ENCODE measurements around the gene TLCD3B. TPM values are rescaled to one million over a fixed set of nuclear protein-coding genes. Genes with fewer than 3 reads are reported as not detected.

The TLCD3B gene
- total RNA-seq, 8 experiments from 2014 or later = 0.56 to 27.1 (median 10.3) TPM

GRCh38 chr16:30006659-30007377 is 24.3 kb downstream of the TLCD3B start:
- H3K4me1 ChIP-seq (replicated peaks in 1 of 2) = peaks cover 13 to 17% of the 10 kb centered on the region in 2 donors
- whole genome bisulfite sequencing, 10 experiments = 98% methylated on average over 6 of the region's 34 CpGs; no CpG with 5 or more reads in 9 of the 10 experiments
- in situ Hi-C loops (cut with MboI; ENCODE audit: low pct_unique_long_range_greater_than_20kb in 2 of 9, low sequenced_read_pairs in 9 of 9, unreplicated experiment in 9 of 9) = loop anchor here in 4 of 9 experiments (25.0 kb wide), 2 partner anchors 170 to 195 kb away; partner anchors contain the start of genes MAZ (in 3 of the 4), MVP (in 3 of the 4), PAGR1 (in 3 of the 4) and PRRT2 (in 3 of the 4)
- no peak for ATAC-seq (replicated peaks in 6 of 8)
- H3K4me3 ChIP-seq = no peak overlapping the region
- no peak overlapping the region for H3K27ac ChIP-seq

GRCh38 chr16:30006095-30006473 is 25.0 kb downstream of the TLCD3B start:
- no peak for ATAC-seq (replicated peaks in 6 of 8)

GRCh38 chr16:30005341-30006094 is 25.6 kb downstream of the TLCD3B start:
- Histone ChIP-seq H3K27ac (no peak overlapping the region), H3K4me1 (replicated peaks in 1 of 2) (peaks cover 11 to 13% of the 10 kb centered on the region in 2 donors), H3K4me3 (no peak overlapping the region)
- 40 to 93% methylated on average over 1 to 3 of the region's 35 CpGs; no CpG with 5 or more reads in 8 of the 10 experiments for WGBS, 10 experiments
- peak; percentile 44 to 74 (median 51) for ATAC-seq (replicated peaks in 6 of 8)
- in situ Hi-C loops (cut with MboI; ENCODE audit: low pct_unique_long_range_greater_than_20kb in 2 of 9, low sequenced_read_pairs in 9 of 9, unreplicated experiment in 9 of 9) = loop anchor here in 4 of 9 experiments (25.0 kb wide), 2 partner anchors 168 to 193 kb away; partner anchors contain the start of genes MAZ (in 3 of the 4), MVP (in 3 of the 4), PAGR1 (in 3 of the 4) and PRRT2 (in 3 of the 4)

More at GRCh38 chr16:30006095-30006473, 25.0 kb downstream of the TLCD3B start:
- WGBS, 10 experiments = 94 to 100% methylated on average over 2 to 6 of the region's 18 CpGs; no CpG with 5 or more reads in 8 of the 10 experiments
- in situ Hi-C loops (cut with MboI; ENCODE audit: low pct_unique_long_range_greater_than_20kb in 2 of 9, low sequenced_read_pairs in 9 of 9, unreplicated experiment in 9 of 9) = loop anchor here in 4 of 9 experiments (25.0 kb wide), 2 partner anchors 169 to 194 kb away; partner anchors contain the start of genes MAZ (in 3 of the 4), MVP (in 3 of the 4), PAGR1 (in 3 of the 4) and PRRT2 (in 3 of the 4)
- Histone ChIP-seq H3K27ac (no peak overlapping the region), H3K4me3 (no peak overlapping the region), H3K4me1 (replicated peaks in 1 of 2) (peaks cover 12 to 13% of the 10 kb centered on the region in 2 donors)

- 78 to 100% (median 100%) methylated on average over 1 to 5 of the region's 11 CpGs; no CpG with 5 or more reads in 7 of the 10 experiments for WGBS, 10 experiments
- Histone ChIP-seq H3K4me1 (replicated peaks in 1 of 2) (peaks cover 5 to 8% of the 10 kb centered on the region in 2 donors), H3K4me3 (no peak overlapping the region), H3K27ac (no peak overlapping the region)
- peak in 3 of 8 experiments; percentile 4 to 6 (median 6) for ATAC-seq (replicated peaks in 6 of 8)
- in situ Hi-C loops (cut with MboI; ENCODE audit: low pct_unique_long_range_greater_than_20kb in 2 of 9, low sequenced_read_pairs in 9 of 9, unreplicated experiment in 9 of 9) = loop anchor here in 4 of 9 experiments (25.0 kb wide), 2 partner anchors 168 to 193 kb away; partner anchors contain the start of genes MAZ (in 3 of the 4), MVP (in 3 of the 4), PAGR1 (in 3 of the 4) and PRRT2 (in 3 of the 4)
Measured at GRCh38 chr16:30004811-30005242, 26.2 kb downstream of the TLCD3B start.

GRCh38 chr16:30004424-30004776 is 26.7 kb downstream of the TLCD3B start:
- peak in 3 of 8 experiments; percentile 7 to 14 (median 12) for ATAC-seq (replicated peaks in 6 of 8)
- in situ Hi-C loops (cut with MboI; ENCODE audit: low pct_unique_long_range_greater_than_20kb in 2 of 9, low sequenced_read_pairs in 9 of 9, unreplicated experiment in 9 of 9) = loop anchor here in 4 of 9 experiments (25.0 kb wide), 2 partner anchors 167 to 192 kb away; partner anchors contain the start of genes MAZ (in 3 of the 4), MVP (in 3 of the 4), PAGR1 (in 3 of the 4) and PRRT2 (in 3 of the 4)
- Histone ChIP-seq H3K4me3 (no peak overlapping the region), H3K27ac (no peak overlapping the region), H3K4me1 (replicated peaks in 1 of 2) (peaks cover 2 to 3% of the 10 kb centered on the region in 2 donors)
- 67 to 96% (median 77%) methylated on average over 1 to 8 of the region's 19 CpGs; no CpG with 5 or more reads in 6 of the 10 experiments for WGBS, 10 experiments

GRCh38 chr16:30003670-30004423 is 27.2 kb downstream of the TLCD3B start:
- WGBS, 10 experiments = 92 to 100% (median 100%) methylated on average over 1 to 6 of the region's 17 CpGs; no CpG with 5 or more reads in 5 of the 10 experiments
- H3K4me3 ChIP-seq = no peak overlapping the region
- in situ Hi-C loops (cut with MboI; ENCODE audit: low pct_unique_long_range_greater_than_20kb in 2 of 9, low sequenced_read_pairs in 9 of 9, unreplicated experiment in 9 of 9) = loop anchor here in 4 of 9 experiments (25.0 kb wide), 2 partner anchors 167 to 192 kb away; partner anchors contain the start of genes MAZ (in 3 of the 4), MVP (in 3 of the 4), PAGR1 (in 3 of the 4) and PRRT2 (in 3 of the 4)

GRCh38 chr16:30002614-30003346 is 28.3 kb downstream of the TLCD3B start:
- in situ Hi-C loops (cut with MboI; ENCODE audit: low pct_unique_long_range_greater_than_20kb in 2 of 9, low sequenced_read_pairs in 9 of 9, unreplicated experiment in 9 of 9) = loop anchor here in 4 of 9 experiments (25.0 kb wide), 2 partner anchors 165 to 190 kb away; partner anchors contain the start of genes MAZ (in 3 of the 4), MVP (in 3 of the 4), PAGR1 (in 3 of the 4) and PRRT2 (in 3 of the 4)
- whole genome bisulfite sequencing, 10 experiments = 0 to 92% (median 76%) methylated on average over 1 to 5 of the region's 19 CpGs; no CpG with 5 or more reads in 2 of the 10 experiments

More at GRCh38 chr16:30003670-30004423, 27.2 kb downstream of the TLCD3B start:
- no peak overlapping the region for H3K27ac ChIP-seq
- ATAC-seq (replicated peaks in 6 of 8) = peak in 1 of 8 experiments; percentile 16
- no peaks in the 10 kb centered on the region for H3K4me1 ChIP-seq (replicated peaks in 1 of 2)

GRCh38 chr16:30000735-30001631 is 30.1 kb downstream of the TLCD3B start:
- 50 to 93% (median 63%) methylated on average over 2 to 4 of the region's 33 CpGs; no CpG with 5 or more reads in 7 of the 10 experiments for WGBS, 10 experiments
- no peak overlapping the region for H3K27ac ChIP-seq
- peaks cover 0 to 2% of the 10 kb centered on the region in 2 donors for H3K4me1 ChIP-seq (replicated peaks in 1 of 2)
- H3K4me3 ChIP-seq = no peak overlapping the region
- ATAC-seq (replicated peaks in 6 of 8) = no peak
- in situ Hi-C loops (cut with MboI; ENCODE audit: low pct_unique_long_range_greater_than_20kb in 2 of 9, low sequenced_read_pairs in 9 of 9, unreplicated experiment in 9 of 9) = loop anchor here in 4 of 9 experiments (25.0 kb wide), 2 partner anchors 164 to 189 kb away; partner anchors contain the start of genes MAZ (in 3 of the 4), MVP (in 3 of the 4), PAGR1 (in 3 of the 4) and PRRT2 (in 3 of the 4)

More at GRCh38 chr16:30002614-30003346, 28.3 kb downstream of the TLCD3B start:
- no peak for ATAC-seq (replicated peaks in 6 of 8)
- no peak overlapping the region for H3K27ac ChIP-seq
- no peak overlapping the region for H3K4me3 ChIP-seq
- no peaks in the 10 kb centered on the region for H3K4me1 ChIP-seq (replicated peaks in 1 of 2)

- no peak overlapping the region for H3K27ac ChIP-seq
- H3K4me3 ChIP-seq = no peak overlapping the region
- in situ Hi-C loops (cut with MboI; ENCODE audit: low pct_unique_long_range_greater_than_20kb in 2 of 9, low sequenced_read_pairs in 9 of 9, unreplicated experiment in 9 of 9) = loop anchor here in 4 of 9 experiments (25.0 kb wide), 2 partner anchors 162 to 187 kb away; partner anchors contain the start of genes MAZ (in 3 of the 4), MVP (in 3 of the 4), PAGR1 (in 3 of the 4) and PRRT2 (in 3 of the 4)
- WGBS, 10 experiments = 80 to 100% (median 99%) methylated on average over 1 to 6 of the region's 6 CpGs; no CpG with 5 or more reads in 4 of the 10 experiments
- H3K4me1 ChIP-seq (replicated peaks in 1 of 2) = peaks cover under 1 to 5% of the 10 kb centered on the region in 2 donors
- no peak for ATAC-seq (replicated peaks in 6 of 8)
Measured at GRCh38 chr16:29999605-30000004, 31.5 kb downstream of the TLCD3B start.

GRCh38 chr16:29996766-29997250 is 34.3 kb downstream of the TLCD3B start:
- Histone ChIP-seq H3K27ac (no peak overlapping the region), H3K4me1 (replicated peaks in 1 of 2) (peaks cover 5 to 10% of the 10 kb centered on the region in 2 donors), H3K4me3 (peak overlapping the region; percentile 54 to 91 (median 73))
- no peak for ATAC-seq (replicated peaks in 6 of 8)
- 33 to 100% (median 80%) methylated on average over 1 to 2 of the region's 9 CpGs; no CpG with 5 or more reads in 2 of the 10 experiments for WGBS, 10 experiments
- in situ Hi-C loops (cut with MboI; ENCODE audit: low pct_unique_long_range_greater_than_20kb in 2 of 9, low sequenced_read_pairs in 9 of 9, unreplicated experiment in 9 of 9) = no loop called here
